Common myeloid progenitor, CD34-positive (primary cell): Measurements from ENCODE around the gene SLC13A5.
"Not testable (repeated sequence)": the region's sequence is repeated elsewhere in the genome, so short reads cannot be mapped to it uniquely, and the experiment has no call there.

ENCODE experiments used
- CTCF ChIA-PET: fragments of 350-600 bp; sonication (Branson Sonifier 250); formaldehyde crosslinking; loops from one replicate; lab custom pipeline; 2021; ENCODE audit warnings: antibody characterized with exemption; lab: Charles Lee
- POLR2A ChIA-PET: fragments of 350-600 bp; sonication (Branson Sonifier 250); formaldehyde crosslinking; loops from one replicate; lab custom pipeline; 2021; ENCODE audit warnings: antibody characterized with exemption; lab: Charles Lee
- DNase-seq, 3 donors: peaks; one replicate each; pipeline versions ENCODE4 v3.0.0 to v3.0.0-alpha.2; 2013
- H3K27ac ChIP-seq, 2 experiments: 1 replicate in 1 of 2; 2 replicates in 1 of 2; pipeline ENCODE4 v1.7.0; 2013; ENCODE audit warnings: inconsistent platforms in 2 of 2, low read length in 2 of 2, mild to moderate bottlenecking in 2 of 2, low read depth in 1 of 2, moderate library complexity in 1 of 2; ENCODE audit not compliant: severe bottlenecking in 2 of 2, insufficient read depth in 1 of 2, poor library complexity in 1 of 2
- H3K27me3 ChIP-seq, 5 experiments: replicated peaks in 2 of 5; 1 replicate in 3 of 5; 2 replicates in 2 of 5; pipeline versions ENCODE4 v1.6.1 to v1.7.0; 2013; ENCODE audit warnings: low read length in 4 of 5, mild to moderate bottlenecking in 2 of 5, moderate library complexity in 2 of 5, inconsistent platforms in 1 of 5; ENCODE audit not compliant: insufficient read depth in 5 of 5, control insufficient read depth in 4 of 5
- H3K36me3 ChIP-seq, 4 experiments: 1 replicate in 2 of 4; 2 replicates in 2 of 4; pipeline versions ENCODE4 v1.6.1 to v1.7.0; 2013; ENCODE audit warnings: low read length in 3 of 4, control low read depth in 1 of 4, mild to moderate bottlenecking in 1 of 4; ENCODE audit not compliant: control insufficient read depth in 4 of 4, insufficient read depth in 4 of 4
- H3K4me1 ChIP-seq, 4 experiments: 1 replicate in 3 of 4; 2 replicates in 1 of 4; pipeline versions ENCODE4 v1.6.1 to v1.7.1; 2013; ENCODE audit warnings: low read length in 3 of 4, mild to moderate bottlenecking in 3 of 4, control low read depth in 1 of 4, inconsistent platforms in 1 of 4, moderate library complexity in 1 of 4; ENCODE audit not compliant: control insufficient read depth in 4 of 4, insufficient read depth in 4 of 4; ENCODE audit errors: control extremely low read depth in 1 of 4
- H3K4me3 ChIP-seq, 7 experiments: 1 replicate in 4 of 7; 2 replicates in 3 of 7; pipeline versions ENCODE4 v1.5.1 to v1.7.0; 2013; ENCODE audit warnings: mild to moderate bottlenecking in 7 of 7, low read length in 6 of 7, moderate library complexity in 6 of 7, inconsistent platforms in 2 of 7, low read depth in 2 of 7, control low read depth in 1 of 7; ENCODE audit not compliant: insufficient read depth in 4 of 7, control insufficient read depth in 1 of 7; ENCODE audit errors: extremely low read depth in 1 of 7
- H3K9me3 ChIP-seq, 5 experiments: 1 replicate in 4 of 5; 2 replicates in 1 of 5; pipeline versions ENCODE4 v1.6.1 to v1.7.1; 2013; ENCODE audit warnings: low read length in 4 of 5, mild to moderate bottlenecking in 2 of 5, inconsistent platforms in 1 of 5, low read depth in 1 of 5, moderate library complexity in 1 of 5; ENCODE audit not compliant: control insufficient read depth in 4 of 5, insufficient read depth in 2 of 5; ENCODE audit errors: control extremely low read depth in 1 of 5
- WGBS: methylation state at CpG from one replicate; pipeline ENCODE4 v1.1.5; 2013; ENCODE audit not compliant: insufficient coverage; 5-methylcytosine and 5-hydroxymethylcytosine counted together

The SLC13A5 gene

DNA sequence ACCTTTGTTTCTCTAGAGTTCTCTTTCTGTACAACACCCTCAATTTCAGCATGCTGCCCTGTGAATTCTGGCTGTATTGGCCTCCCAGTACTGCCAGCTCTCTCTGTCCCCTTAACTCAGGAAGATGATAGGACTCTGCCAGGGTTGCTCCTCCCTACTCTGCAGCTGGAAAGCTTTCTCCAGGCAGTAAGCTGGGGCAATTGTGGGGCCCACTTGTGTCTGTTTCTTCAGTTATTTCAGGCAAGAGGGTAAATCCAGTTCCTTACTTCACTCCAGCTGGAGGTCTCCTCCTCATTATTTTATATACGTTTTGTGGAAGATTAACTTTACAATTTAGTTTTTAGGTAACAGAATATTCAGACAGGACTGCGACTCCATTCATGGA is 51.7 kb downstream of the SLC13A5 start:
- Histone ChIP-seq H3K27me3 (peaks cover 0 to 15% (median 4%) of the 10 kb centered on the region in 5 experiments), H3K4me3 (peak overlapping the region in 5 of 7 experiments; percentile 1 to 28 (median 15)), H3K4me1 (peaks cover 6 to 41% (median 31%) of the 10 kb centered on the region in 4 experiments), H3K27ac (no peak overlapping the region), H3K36me3 (no peaks in the 10 kb centered on the region), H3K9me3 (no peaks in the 10 kb centered on the region)
- CTCF ChIA-PET = interaction anchor here (0.8 to 2.7 kb wide), 5 partner anchors 9 to 89 kb away, joined by 3 to 12 read pairs (median 4); partner anchors contain the start of genes C17orf100 and MED31
- POLR2A ChIA-PET = no interaction called here
- DNase-seq = no peak
- no CpG with 5 or more reads among the region's 2 CpGs for WGBS

DNA sequence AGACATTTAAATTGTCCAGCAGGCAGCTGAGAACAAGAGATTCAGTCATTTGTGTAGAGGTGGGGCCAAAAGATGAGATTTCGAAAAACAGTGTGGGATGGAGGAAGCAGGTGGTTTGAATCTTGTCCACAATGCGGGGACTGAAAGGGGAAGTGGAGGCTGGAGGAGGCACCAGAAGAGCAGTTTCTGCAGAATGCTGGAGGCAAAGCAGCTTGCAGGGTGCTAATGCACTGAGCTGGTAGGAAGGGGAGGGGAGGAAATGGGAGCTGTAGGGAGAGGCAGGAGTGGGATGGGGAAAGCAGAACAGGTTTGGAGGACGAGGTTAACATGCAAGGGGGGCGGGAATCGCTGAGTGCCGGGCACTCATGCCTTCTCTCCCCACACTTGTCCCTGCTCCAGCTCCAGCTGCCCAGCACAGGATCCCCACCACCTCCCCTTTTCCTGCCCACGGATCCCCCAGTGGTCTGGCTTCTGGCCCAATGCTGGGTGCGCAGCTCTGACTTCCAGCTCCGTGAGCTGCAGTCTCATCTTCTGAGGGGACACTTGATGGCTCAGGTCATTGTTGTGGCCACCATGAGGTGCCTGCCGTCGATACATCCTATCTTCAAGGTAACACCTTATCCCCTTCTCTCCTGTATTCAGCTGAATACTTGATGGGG is 52.2 kb downstream of the SLC13A5 start:
- peak; percentile 54 to 92 (median 89) for DNase-seq
- H3K4me3 ChIP-seq = peak overlapping the region in 6 of 7 experiments; percentile 1 to 28 (median 16)
- H3K36me3 ChIP-seq = no peaks in the 10 kb centered on the region
- ChIA-PET CTCF (interaction anchor here (0.8 to 2.7 kb wide), 4 partner anchors 10 to 13 kb away, joined by 4 to 12 read pairs (median 4); partner anchors contain the start of genes C17orf100 and MED31), POLR2A (no interaction called here)
- peaks cover 0 to 15% (median 4%) of the 10 kb centered on the region in 5 experiments for H3K27me3 ChIP-seq
- WGBS = 0% methylated on average over 8 of the region's 11 CpGs
- no peak overlapping the region for H3K27ac ChIP-seq
- no peaks in the 10 kb centered on the region for H3K9me3 ChIP-seq
- peaks cover 6 to 40% (median 30%) of the 10 kb centered on the region in 4 experiments for H3K4me1 ChIP-seq

- H3K27me3 ChIP-seq = peaks cover 0 to 20% (median 6%) of the 10 kb centered on the region in 5 experiments
- H3K4me3 ChIP-seq = no peak overlapping the region
- POLR2A ChIA-PET = no interaction called here
- WGBS = 78% methylated on average over 9 of the region's 9 CpGs
- H3K27ac ChIP-seq = no peak overlapping the region
- no peaks in the 10 kb centered on the region for H3K9me3 ChIP-seq
- DNase-seq = peak in 1 of 3 donors; percentile 38
- H3K36me3 ChIP-seq = no peaks in the 10 kb centered on the region
- CTCF ChIA-PET = interaction anchor here (1.4 to 2.7 kb wide), 2 partner anchors 11 kb away, joined by 5 to 12 read pairs; no protein-coding TSS in a partner anchor
- H3K4me1 ChIP-seq = peaks cover 6 to 40% (median 34%) of the 10 kb centered on the region in 4 experiments
These were observed 53.1 kb downstream of the SLC13A5 start for GRCh38 chr17:6660101-6660500.

DNA sequence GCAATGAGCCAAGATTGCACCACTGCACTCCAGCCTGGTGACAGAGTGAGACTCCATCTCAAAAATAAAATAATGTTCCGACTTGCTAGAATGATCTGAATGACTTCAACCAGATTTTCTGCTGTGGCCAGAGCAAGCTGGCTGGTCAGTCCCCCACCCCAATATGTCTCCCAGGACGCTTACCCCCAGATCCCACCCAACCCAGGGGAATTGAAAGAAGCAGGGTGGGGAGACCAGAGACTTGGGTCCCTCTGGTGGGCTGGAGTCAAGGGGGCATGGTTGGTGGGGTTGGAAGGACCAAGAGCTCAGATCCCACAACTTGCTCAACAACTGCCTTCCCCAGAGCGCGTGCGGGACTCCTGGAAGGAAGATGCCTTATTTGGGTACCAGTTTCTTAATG is 54.8 kb downstream of the SLC13A5 start:
- H3K9me3 ChIP-seq, POLR2A ChIA-PET, H3K27ac ChIP-seq, DNase-seq, H3K4me3 ChIP-seq, CTCF ChIA-PET, H3K36me3 ChIP-seq: not testable (repeated sequence)
- Histone ChIP-seq H3K27me3 (peaks cover 0 to 36% (median 15%) of the 10 kb centered on the region in 5 experiments), H3K4me1 (peaks cover 6 to 44% (median 41%) of the 10 kb centered on the region in 4 experiments)
- WGBS = no CpG with 5 or more reads among the region's 5 CpGs

GRCh38 chr17:6657633-6658287 is 55.4 kb downstream of the SLC13A5 start:
- 79% methylated on average over 14 of the region's 18 CpGs for WGBS
- CTCF ChIA-PET = no interaction called here
- no peak overlapping the region for H3K27ac ChIP-seq
- peaks cover 7 to 49% (median 42%) of the 10 kb centered on the region in 4 experiments for H3K4me1 ChIP-seq
- POLR2A ChIA-PET = no interaction called here
- H3K27me3 ChIP-seq = peaks cover 0 to 36% (median 19%) of the 10 kb centered on the region in 5 experiments
- no peaks in the 10 kb centered on the region for H3K9me3 ChIP-seq
- no peaks in the 10 kb centered on the region for H3K36me3 ChIP-seq
- peak overlapping the region in 4 of 7 experiments; percentile 31 to 63 (median 56) for H3K4me3 ChIP-seq
- no peak for DNase-seq

GRCh38 chr17:6656797-6657632 is 56.2 kb downstream of the SLC13A5 start:
- POLR2A ChIA-PET, H3K9me3 ChIP-seq, CTCF ChIA-PET, H3K36me3 ChIP-seq, H3K27ac ChIP-seq: not testable (repeated sequence)
- DNase-seq = peak in 2 of 3 donors; percentile 66 to 78
- Histone ChIP-seq H3K27me3 (peaks cover 0 to 36% (median 20%) of the 10 kb centered on the region in 5 experiments), H3K4me1 (peaks cover 13 to 52% (median 46%) of the 10 kb centered on the region in 4 experiments), H3K4me3 (peak overlapping the region in 5 of 7 experiments; percentile 32 to 63 (median 50))
- WGBS = 10% methylated on average over 20 of the region's 55 CpGs
